T47D (cell line): ENCODE data around the gene XYLB.

Experiments
- DNase-seq, 2 experiments: peaks; one replicate each; pipeline versions ENCODE4 v3.0.0 to v3.0.0-alpha.2; 2011 to 2012; ENCODE audit warnings: low read depth in 1 of 2, low spot score in 1 of 2
- JUND ChIP-seq: IDR thresholded peaks from 2 replicates; pipeline ENCODE4 v1.6.1; 2012; ENCODE audit warnings: low read depth
- in situ Hi-C: cut with HindIII; loops from 2 replicates; pipeline ENCODE4 v1.10.0; 2016; ENCODE audit warnings: low sequenced_read_pairs, low pct_unique_long_range_greater_than_20kb

XYLB gene

GRCh38 chr3:38446812-38447211, 100.2 kb downstream of the XYLB start:
- in situ Hi-C loops, result no loop called here
- TF ChIP-seq JUND, result no peak
- DNase-seq, result no peak

GRCh38 chr3:38450853-38451252, 104.3 kb downstream of the XYLB start:
- TF ChIP-seq JUND, result no peak
- in situ Hi-C loops, result no loop called here

GRCh38 chr3:38453075-38453912, 106.7 kb downstream of the XYLB start, which contains the start of gene ACVR2B:
Gene ACVR2B, plus strand, starts transcription at chr3:38453890. Its CDS starts 433 bp downstream, at chr3:38454323.
- in situ Hi-C loops, result no loop called here
- TF ChIP-seq JUND, result no peak
- DNase-seq, result peak; percentile 90 to 94

More at GRCh38 chr3:38450853-38451252, 104.3 kb downstream of the XYLB start:
- DNase-seq, result no peak

GRCh38 chr3:38453913-38454177, 107.3 kb downstream of the XYLB start:
- DNase-seq, result no peak
- TF ChIP-seq JUND, result no peak
- in situ Hi-C loops, result no loop called here

GRCh38 chr3:38454178-38454883, 107.7 kb downstream of the XYLB start:
- TF ChIP-seq JUND, result no peak
- peak; percentile 61 to 86 for DNase-seq
- in situ Hi-C loops, result no loop called here

DNA sequence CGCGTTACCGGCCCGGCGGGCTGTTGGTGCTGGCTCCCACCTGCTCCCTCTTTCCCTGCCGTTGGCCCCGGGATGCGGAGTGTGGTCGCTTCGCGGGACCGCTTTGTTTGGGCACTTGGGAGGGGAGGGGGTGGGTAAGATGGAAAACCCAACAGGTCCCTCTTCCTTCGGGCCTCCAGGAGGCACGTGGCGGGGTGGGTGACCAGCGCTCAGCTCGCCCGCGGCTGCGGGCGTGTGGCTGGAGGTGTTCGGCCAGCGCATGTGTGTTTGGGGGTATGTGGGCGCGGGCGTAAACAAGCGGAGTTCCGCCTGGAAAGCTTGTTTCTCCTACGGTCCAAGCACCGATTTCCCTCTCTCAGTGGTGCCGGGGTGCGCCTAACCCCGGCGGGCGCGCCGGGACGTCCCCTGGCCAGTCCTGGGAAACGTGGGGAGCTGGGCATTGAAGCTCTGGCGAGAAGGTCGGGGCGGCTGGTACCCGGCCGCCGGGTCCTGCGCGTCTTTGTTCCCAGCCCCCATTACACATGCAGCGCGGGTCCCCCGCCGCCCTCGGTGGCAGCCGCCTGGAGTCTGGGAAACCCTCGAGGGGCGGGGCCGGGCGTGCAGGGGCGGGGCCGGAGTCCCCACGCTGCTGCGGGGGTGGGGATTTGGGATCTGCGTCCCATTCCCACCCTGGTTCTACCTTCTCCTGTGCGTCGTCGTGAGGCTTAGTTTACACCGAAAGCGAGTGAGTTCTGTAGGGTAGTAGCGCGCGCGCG, 108.5 kb downstream of the XYLB start:
- in situ Hi-C loops, result no loop called here
- no peak for TF ChIP-seq JUND
- peak; percentile 93 to 95 for DNase-seq

DNA sequence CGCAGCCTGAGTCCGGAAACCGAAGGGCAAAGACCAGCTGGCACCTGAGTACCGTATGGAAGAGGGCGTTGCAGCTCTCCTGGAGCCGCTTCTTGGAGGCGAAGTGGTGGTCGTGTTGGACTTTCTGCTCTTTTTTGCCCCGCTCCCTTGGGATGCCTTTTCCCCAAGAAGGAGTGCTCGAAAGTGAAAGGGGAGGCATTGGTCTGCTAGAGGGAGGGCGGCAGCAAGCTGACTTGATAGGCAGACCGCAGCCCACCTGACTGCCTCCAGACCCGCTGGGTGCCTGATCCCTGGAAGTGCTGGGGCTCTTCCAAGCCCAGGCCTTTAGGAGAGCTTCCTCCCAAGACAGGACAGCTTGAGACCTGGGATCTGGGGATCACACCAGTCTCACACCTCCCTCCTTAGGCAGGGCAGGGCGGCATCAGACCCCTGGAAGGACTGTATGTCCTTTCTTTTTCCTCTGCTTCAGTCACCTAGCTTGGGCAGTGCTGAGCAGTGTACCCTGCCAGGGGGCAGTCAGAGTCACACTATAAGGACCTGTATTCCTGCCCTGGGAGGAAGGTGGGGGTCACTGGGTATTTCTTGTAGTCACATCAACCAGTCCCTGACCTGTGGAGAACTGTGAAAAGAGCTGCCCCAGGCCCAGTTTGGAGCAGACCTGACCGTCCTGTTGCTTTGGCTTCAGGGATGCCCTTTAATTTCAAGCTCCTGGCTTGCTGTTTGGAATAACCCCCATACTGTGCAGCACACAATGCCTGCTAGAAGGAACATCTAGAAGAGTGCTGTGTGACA, 109.2 kb downstream of the XYLB start:
- no peak for DNase-seq
- in situ Hi-C loops, result no loop called here
- TF ChIP-seq JUND, result no peak

- no peak for TF ChIP-seq JUND
- peak in 1 of 2 experiments; percentile 11 for DNase-seq
- in situ Hi-C loops, result no loop called here
These were observed 110.8 kb downstream of the XYLB start for GRCh38 chr3:38457111-38458003.

GRCh38 chr3:38458796-38459498, 112.4 kb downstream of the XYLB start:
- in situ Hi-C loops, result no loop called here
- TF ChIP-seq JUND, result no peak
- peak; percentile 86 to 90 for DNase-seq

DNA sequence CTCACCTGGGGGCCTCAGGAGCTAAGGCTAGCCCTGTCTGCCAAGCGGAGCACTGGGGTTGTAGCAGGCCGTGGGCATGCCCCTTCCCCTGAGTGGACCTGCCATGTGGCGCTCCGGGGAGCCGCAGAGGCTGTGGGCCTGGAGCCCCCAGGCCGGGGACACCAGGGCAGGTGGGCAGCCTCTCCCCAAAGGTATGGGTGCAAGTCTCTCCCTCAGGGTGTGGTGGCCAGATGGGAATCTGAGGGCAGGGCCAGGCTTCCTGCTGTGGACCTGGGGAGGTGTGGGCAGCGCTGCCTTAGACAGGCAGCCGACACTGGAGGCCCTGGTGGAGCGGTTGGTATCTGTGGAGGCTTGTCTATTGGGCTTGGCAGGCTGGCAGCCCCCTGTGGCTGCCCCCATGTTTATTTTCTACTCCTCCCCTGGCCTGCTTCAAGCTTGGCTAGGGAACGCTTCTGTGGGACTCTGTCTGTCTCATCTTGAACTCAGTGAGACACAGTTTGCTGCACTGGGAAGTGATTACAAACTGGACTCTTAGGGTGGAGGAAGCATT, 113.0 kb downstream of the XYLB start:
- TF ChIP-seq JUND, result no peak
- peak in 1 of 2 experiments; percentile 29 for DNase-seq
- in situ Hi-C loops, result no loop called here
